Activated naive CD8-positive, alpha-beta T cell treated with anti-CD3 and anti-CD28 coated beads for 36 hours (primary cell): ENCODE data around the gene FABP2. TPM values are rescaled to one million over a fixed set of nuclear protein-coding genes. Genes with fewer than 3 reads are reported as not detected.
"Not testable (repeated sequence)": the region's sequence is repeated elsewhere in the genome, so short reads cannot be mapped to it uniquely, and the experiment has no call there.

Experiments used
- DNase-seq: peaks from one replicate; pipeline ENCODE4 v3.0.0; 2021
- H3K27ac Mint-ChIP-seq: one replicate; pipeline ENCODE4 v1.8.0; 2022; ENCODE audit warnings: mild to moderate bottlenecking, moderate library complexity, mixed read lengths
- H3K27me3 Mint-ChIP-seq: one replicate; pipeline ENCODE4 v1.8.0; 2022; ENCODE audit warnings: mild to moderate bottlenecking, mixed read lengths
- H3K36me3 Mint-ChIP-seq: one replicate; pipeline ENCODE4 v1.8.0; 2021; ENCODE audit warnings: mild to moderate bottlenecking, mixed read lengths
- H3K4me1 Mint-ChIP-seq: one replicate; pipeline ENCODE4 v1.8.0; 2021; ENCODE audit warnings: mixed read lengths
- H3K4me3 Mint-ChIP-seq: one replicate; pipeline ENCODE4 v1.8.0; 2022; ENCODE audit warnings: mild to moderate bottlenecking, moderate library complexity, mixed read lengths
- H3K9me3 Mint-ChIP-seq: one replicate; pipeline ENCODE4 v1.8.0; 2022; ENCODE audit warnings: mixed read lengths
- total RNA-seq, 2 experiments: library from RNA; stranded (reverse); gene quantifications; one replicate each; pipeline ENCODE4 v1.2.3, GENCODE V29; 2021

FABP2 gene
- total RNA-seq, 2 experiments from 2014 or later = not detected

GRCh38 chr4:119336332-119336979 is 14.5 kb upstream of the FABP2 start:
- DNase-seq, H3K27me3 Mint-ChIP-seq, H3K36me3 Mint-ChIP-seq, H3K4me3 Mint-ChIP-seq, H3K4me1 Mint-ChIP-seq, H3K9me3 Mint-ChIP-seq, H3K27ac Mint-ChIP-seq: not testable (repeated sequence)

GRCh38 chr4:119329835-119330620 is 8.1 kb upstream of the FABP2 start:
- Mint-ChIP-seq H3K36me3 (no peaks in the 10 kb centered on the region), H3K4me1 (no peaks in the 10 kb centered on the region), H3K9me3 (no peaks in the 10 kb centered on the region), H3K27me3 (no peaks in the 10 kb centered on the region), H3K27ac (no peak overlapping the region), H3K4me3 (no peak overlapping the region)
- DNase-seq = no peak

GRCh38 chr4:119328695-119329094 is 6.8 kb upstream of the FABP2 start:
- Mint-ChIP-seq H3K27ac (no peak overlapping the region), H3K36me3 (no peaks in the 10 kb centered on the region), H3K4me3 (no peak overlapping the region), H3K9me3 (peaks cover 1% of the 10 kb centered on the region), H3K27me3 (no peaks in the 10 kb centered on the region), H3K4me1 (no peaks in the 10 kb centered on the region)
- DNase-seq = no peak

GRCh38 chr4:119317990-119318389 is 3.9 kb downstream of the FABP2 start:
- DNase-seq = no peak
- H3K9me3 Mint-ChIP-seq = no peaks in the 10 kb centered on the region
- no peak overlapping the region for H3K4me3 Mint-ChIP-seq
- no peaks in the 10 kb centered on the region for H3K27me3 Mint-ChIP-seq
- H3K36me3 Mint-ChIP-seq = no peaks in the 10 kb centered on the region
- H3K27ac Mint-ChIP-seq = no peak overlapping the region
- no peaks in the 10 kb centered on the region for H3K4me1 Mint-ChIP-seq

- Mint-ChIP-seq H3K36me3 (no peaks in the 10 kb centered on the region), H3K27ac (no peak overlapping the region), H3K27me3 (no peaks in the 10 kb centered on the region), H3K9me3 (no peaks in the 10 kb centered on the region), H3K4me3 (no peak overlapping the region), H3K4me1 (no peaks in the 10 kb centered on the region)
- no peak for DNase-seq
Measured at GRCh38 chr4:119315036-119315435, 6.9 kb downstream of the FABP2 start.

- DNase-seq = no peak
- Mint-ChIP-seq H3K4me1 (no peaks in the 10 kb centered on the region), H3K27me3 (no peaks in the 10 kb centered on the region), H3K36me3 (no peaks in the 10 kb centered on the region), H3K4me3 (no peak overlapping the region), H3K9me3 (no peaks in the 10 kb centered on the region), H3K27ac (no peak overlapping the region)
Measured at GRCh38 chr4:119314356-119314755, 7.6 kb downstream of the FABP2 start.

- Mint-ChIP-seq H3K9me3 (no peaks in the 10 kb centered on the region), H3K27ac (no peak overlapping the region), H3K27me3 (no peaks in the 10 kb centered on the region), H3K4me1 (no peaks in the 10 kb centered on the region), H3K36me3 (no peaks in the 10 kb centered on the region), H3K4me3 (no peak overlapping the region)
- no peak for DNase-seq
Measured at GRCh38 chr4:119313237-119313636, 8.7 kb downstream of the FABP2 start.

- H3K4me1 Mint-ChIP-seq = no peaks in the 10 kb centered on the region
- no peak overlapping the region for H3K4me3 Mint-ChIP-seq
- H3K36me3 Mint-ChIP-seq = no peaks in the 10 kb centered on the region
- H3K27ac Mint-ChIP-seq = no peak overlapping the region
- no peaks in the 10 kb centered on the region for H3K27me3 Mint-ChIP-seq
- DNase-seq = no peak
- H3K9me3 Mint-ChIP-seq = no peaks in the 10 kb centered on the region
Measured at GRCh38 chr4:119310826-119311225, 11.1 kb downstream of the FABP2 start.

GRCh38 chr4:119307606-119308005 is 14.3 kb downstream of the FABP2 start:
- DNase-seq = no peak
- H3K4me1 Mint-ChIP-seq = no peaks in the 10 kb centered on the region
- no peaks in the 10 kb centered on the region for H3K27me3 Mint-ChIP-seq
- no peak overlapping the region for H3K27ac Mint-ChIP-seq
- H3K4me3 Mint-ChIP-seq = no peak overlapping the region
- peaks cover 4% of the 10 kb centered on the region for H3K36me3 Mint-ChIP-seq
- H3K9me3 Mint-ChIP-seq = no peaks in the 10 kb centered on the region

GRCh38 chr4:119304431-119304830 is 17.5 kb downstream of the FABP2 start:
- H3K27ac Mint-ChIP-seq = no peak overlapping the region
- H3K4me1 Mint-ChIP-seq = peaks cover 11% of the 10 kb centered on the region
- DNase-seq = no peak
- no peaks in the 10 kb centered on the region for H3K27me3 Mint-ChIP-seq
- H3K4me3 Mint-ChIP-seq = no peak overlapping the region
- peaks cover 14% of the 10 kb centered on the region for H3K36me3 Mint-ChIP-seq
- H3K9me3 Mint-ChIP-seq = no peaks in the 10 kb centered on the region

- Mint-ChIP-seq H3K9me3 (no peaks in the 10 kb centered on the region), H3K4me3 (no peak overlapping the region), H3K27me3 (no peaks in the 10 kb centered on the region), H3K36me3 (peaks cover 20% of the 10 kb centered on the region), H3K27ac (no peak overlapping the region), H3K4me1 (peaks cover 16% of the 10 kb centered on the region)
- DNase-seq = no peak
Measured at GRCh38 chr4:119303587-119304305, 18.2 kb downstream of the FABP2 start.

GRCh38 chr4:119302073-119302832 is 19.7 kb downstream of the FABP2 start:
- H3K27me3 Mint-ChIP-seq = no peaks in the 10 kb centered on the region
- peak overlapping the region; percentile 99 for H3K4me3 Mint-ChIP-seq
- peaks cover 31% of the 10 kb centered on the region for H3K36me3 Mint-ChIP-seq
- H3K4me1 Mint-ChIP-seq = peaks cover 24% of the 10 kb centered on the region
- no peak overlapping the region for H3K27ac Mint-ChIP-seq
- H3K9me3 Mint-ChIP-seq = no peaks in the 10 kb centered on the region
- no peak for DNase-seq

- peak; percentile 96 for DNase-seq
- peak overlapping the region; percentile 98 for H3K27ac Mint-ChIP-seq
- H3K9me3 Mint-ChIP-seq = peaks cover 3% of the 10 kb centered on the region
- H3K36me3 Mint-ChIP-seq = peaks cover 44% of the 10 kb centered on the region
- H3K4me1 Mint-ChIP-seq = peaks cover 27% of the 10 kb centered on the region
- peak overlapping the region; percentile 99 for H3K4me3 Mint-ChIP-seq
- no peaks in the 10 kb centered on the region for H3K27me3 Mint-ChIP-seq
Measured at GRCh38 chr4:119300101-119300978, 21.6 kb downstream of the FABP2 start.

- DNase-seq = no peak
- peak overlapping the region; percentile 98 for H3K27ac Mint-ChIP-seq
- peaks cover 44% of the 10 kb centered on the region for H3K36me3 Mint-ChIP-seq
- peak overlapping the region; percentile 99 for H3K4me3 Mint-ChIP-seq
- H3K9me3 Mint-ChIP-seq = peaks cover 3% of the 10 kb centered on the region
- H3K4me1 Mint-ChIP-seq = peaks cover 27% of the 10 kb centered on the region
- H3K27me3 Mint-ChIP-seq = no peaks in the 10 kb centered on the region
Measured at GRCh38 chr4:119299741-119300100, 22.2 kb downstream of the FABP2 start.
